ENCODE results near the gene PPP2R2D.
"Not testable (repeated sequence)": the region's sequence is repeated elsewhere in the genome, so short reads cannot be mapped to it uniquely, and the experiment has no call there.

Gene PPP2R2D

DNA sequence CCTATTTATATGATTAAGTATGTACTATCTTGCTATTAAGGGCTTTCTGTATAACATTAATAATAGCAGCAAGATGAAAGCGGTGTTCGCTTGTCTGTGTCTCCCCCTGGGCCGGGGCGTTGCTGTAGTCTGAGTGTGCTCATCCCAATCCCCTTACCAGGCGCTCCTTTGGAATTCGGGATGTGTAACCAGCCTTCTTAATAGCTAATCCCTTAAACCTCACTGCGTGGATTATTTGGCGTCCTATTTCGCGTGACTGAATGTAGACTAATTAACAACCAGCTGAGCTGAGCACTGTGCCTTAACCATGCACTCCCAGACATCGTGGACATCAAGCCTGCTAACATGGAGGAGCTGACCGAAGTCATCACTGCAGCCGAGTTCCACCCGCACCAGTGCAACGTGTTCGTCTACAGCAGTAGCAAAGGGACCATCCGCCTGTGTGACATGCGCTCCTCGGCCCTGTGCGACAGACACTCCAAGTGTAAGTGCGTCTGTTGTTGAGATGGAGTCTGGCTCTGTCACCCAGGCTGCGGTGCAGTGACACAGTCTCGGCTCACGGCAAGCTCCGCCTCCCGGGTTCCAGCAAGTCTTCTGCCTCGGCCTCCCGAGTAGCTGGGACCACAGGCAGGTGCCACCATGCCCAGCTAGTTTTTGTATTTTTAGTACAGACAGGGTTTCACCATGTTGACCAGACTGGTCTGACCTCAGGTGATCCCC lies 44.3 kb downstream of the PPP2R2D start:
- TF ChIP-seq, protein P1, sequence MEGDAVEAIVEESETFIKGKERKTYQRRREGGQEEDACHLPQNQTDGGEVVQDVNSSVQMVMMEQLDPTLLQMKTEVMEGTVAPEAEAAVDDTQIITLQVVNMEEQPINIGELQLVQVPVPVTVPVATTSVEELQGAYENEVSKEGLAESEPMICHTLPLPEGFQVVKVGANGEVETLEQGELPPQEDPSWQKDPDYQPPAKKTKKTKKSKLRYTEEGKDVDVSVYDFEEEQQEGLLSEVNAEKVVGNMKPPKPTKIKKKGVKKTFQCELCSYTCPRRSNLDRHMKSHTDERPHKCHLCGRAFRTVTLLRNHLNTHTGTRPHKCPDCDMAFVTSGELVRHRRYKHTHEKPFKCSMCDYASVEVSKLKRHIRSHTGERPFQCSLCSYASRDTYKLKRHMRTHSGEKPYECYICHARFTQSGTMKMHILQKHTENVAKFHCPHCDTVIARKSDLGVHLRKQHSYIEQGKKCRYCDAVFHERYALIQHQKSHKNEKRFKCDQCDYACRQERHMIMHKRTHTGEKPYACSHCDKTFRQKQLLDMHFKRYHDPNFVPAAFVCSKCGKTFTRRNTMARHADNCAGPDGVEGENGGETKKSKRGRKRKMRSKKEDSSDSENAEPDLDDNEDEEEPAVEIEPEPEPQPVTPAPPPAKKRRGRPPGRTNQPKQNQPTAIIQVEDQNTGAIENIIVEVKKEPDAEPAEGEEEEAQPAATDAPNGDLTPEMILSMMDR (IDR thresholded peaks at IDR 0.05), result no peak
- no peak for TF ChIP-seq ZFX (IDR thresholded peaks at IDR 0.05; ENCODE audit: borderline replicate concordance)
- no peak overlapping the region for H3K27ac ChIP-seq

DNA sequence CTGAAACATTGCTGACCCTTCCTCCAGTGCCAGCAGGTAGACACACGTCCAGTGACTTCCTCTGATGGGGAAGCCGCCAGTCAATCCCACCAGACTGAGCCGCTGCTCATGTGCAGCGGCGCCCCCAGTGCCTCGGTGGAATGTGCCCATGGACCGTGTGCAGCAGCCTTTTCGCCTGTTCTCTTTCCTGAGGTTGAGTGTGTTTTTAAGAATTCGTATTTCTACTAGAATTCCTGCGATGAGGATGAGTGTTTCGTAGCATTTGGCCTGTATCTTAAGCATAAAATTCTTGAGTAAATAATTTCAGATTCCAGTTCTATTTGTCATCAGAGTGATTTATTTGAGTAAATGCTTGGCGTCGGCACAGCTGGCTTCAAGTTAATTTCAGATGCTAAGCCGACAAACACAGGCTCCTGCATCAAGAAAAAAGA lies 45.5 kb downstream of the PPP2R2D start:
- TF ChIP-seq, protein P1 (IDR thresholded peaks at IDR 0.05), result no peak
- TF ChIP-seq ZFX (IDR thresholded peaks at IDR 0.05; ENCODE audit: borderline replicate concordance), result no peak
- H3K27ac ChIP-seq, result no peak overlapping the region

DNA sequence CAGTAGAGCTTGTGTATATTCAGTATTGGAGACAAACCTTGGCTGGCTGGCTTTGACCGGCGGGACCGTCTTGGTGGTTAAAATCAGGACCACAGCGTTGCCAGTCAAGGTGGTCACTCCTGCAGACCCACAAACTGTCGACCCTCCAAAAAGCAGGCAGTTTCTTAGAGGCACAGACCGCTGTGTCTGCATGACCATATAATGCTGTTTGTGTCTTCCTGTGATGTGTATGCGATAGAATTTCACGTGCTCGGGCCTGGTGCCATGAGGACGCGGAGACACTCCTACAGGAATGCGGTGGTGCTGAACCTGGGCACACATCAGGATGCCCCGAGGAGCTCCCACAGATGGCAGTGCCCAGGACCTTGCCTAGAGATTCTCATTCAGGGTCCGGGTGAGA lies 46.1 kb downstream of the PPP2R2D start:
- no peak overlapping the region for H3K27ac ChIP-seq
- no peak for TF ChIP-seq ZFX (IDR thresholded peaks at IDR 0.05; ENCODE audit: borderline replicate concordance)

DNA sequence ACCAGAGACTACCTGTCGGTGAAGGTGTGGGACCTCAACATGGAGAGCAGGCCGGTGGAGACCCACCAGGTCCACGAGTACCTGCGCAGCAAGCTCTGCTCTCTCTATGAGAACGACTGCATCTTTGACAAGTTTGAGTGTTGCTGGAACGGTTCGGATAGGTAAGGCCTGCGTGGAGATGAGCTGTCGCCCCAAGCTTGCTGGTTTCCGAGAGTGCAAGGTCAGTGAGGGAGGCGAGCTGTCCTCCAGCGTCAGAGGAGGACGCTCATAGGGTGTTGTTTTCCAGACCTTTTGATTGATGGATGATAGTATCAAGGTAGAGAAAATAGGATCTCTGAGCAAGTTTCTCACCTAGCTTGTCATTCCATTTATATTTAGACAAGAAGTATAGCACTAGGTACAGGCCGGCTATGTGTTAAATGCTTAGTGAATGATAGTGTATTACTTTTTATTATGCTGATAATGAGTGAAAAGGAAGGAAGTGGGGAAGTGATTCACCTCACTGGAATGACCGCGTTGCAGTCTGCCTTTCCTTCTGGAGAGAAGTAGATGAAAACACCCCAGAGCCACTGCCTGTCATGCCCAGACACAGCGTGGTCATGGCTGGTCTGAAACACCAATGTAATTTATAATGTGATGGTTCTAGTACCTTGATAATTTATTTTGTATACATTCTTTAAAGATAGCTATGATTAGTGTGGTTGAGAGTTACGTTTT lies 47.0 kb downstream of the PPP2R2D start:
- no peak overlapping the region for H3K27ac ChIP-seq

DNA sequence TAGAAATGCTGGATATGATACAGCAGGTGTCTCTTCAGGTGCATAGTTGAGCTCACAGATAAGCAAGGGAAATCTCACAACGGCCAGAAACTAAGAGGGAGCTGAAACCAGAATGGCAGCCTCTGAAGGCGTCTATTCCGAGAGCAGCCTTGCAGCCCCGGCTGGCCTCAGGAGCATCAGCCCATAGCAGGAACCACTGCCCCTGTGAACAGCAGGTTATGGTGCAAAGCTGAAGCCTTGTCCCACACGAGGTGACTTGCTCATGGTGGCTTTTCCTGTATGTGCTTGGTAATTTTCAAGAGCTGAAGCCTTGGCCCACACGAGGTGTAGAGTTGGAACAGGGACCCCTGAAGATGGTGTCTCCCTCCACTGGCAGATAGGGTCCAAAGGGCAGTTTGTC lies 47.7 kb downstream of the PPP2R2D start:
- TF ChIP-seq, protein P1 (IDR thresholded peaks at IDR 0.05), result no peak
- TF ChIP-seq ZFX (IDR thresholded peaks at IDR 0.05; ENCODE audit: borderline replicate concordance), result no peak
- no peak overlapping the region for H3K27ac ChIP-seq

More for the DNA sequence above, 47.0 kb downstream of the PPP2R2D start:
- TF ChIP-seq, protein P1 (IDR thresholded peaks at IDR 0.05), result no peak
- no peak for TF ChIP-seq ZFX (IDR thresholded peaks at IDR 0.05; ENCODE audit: borderline replicate concordance)

DNA sequence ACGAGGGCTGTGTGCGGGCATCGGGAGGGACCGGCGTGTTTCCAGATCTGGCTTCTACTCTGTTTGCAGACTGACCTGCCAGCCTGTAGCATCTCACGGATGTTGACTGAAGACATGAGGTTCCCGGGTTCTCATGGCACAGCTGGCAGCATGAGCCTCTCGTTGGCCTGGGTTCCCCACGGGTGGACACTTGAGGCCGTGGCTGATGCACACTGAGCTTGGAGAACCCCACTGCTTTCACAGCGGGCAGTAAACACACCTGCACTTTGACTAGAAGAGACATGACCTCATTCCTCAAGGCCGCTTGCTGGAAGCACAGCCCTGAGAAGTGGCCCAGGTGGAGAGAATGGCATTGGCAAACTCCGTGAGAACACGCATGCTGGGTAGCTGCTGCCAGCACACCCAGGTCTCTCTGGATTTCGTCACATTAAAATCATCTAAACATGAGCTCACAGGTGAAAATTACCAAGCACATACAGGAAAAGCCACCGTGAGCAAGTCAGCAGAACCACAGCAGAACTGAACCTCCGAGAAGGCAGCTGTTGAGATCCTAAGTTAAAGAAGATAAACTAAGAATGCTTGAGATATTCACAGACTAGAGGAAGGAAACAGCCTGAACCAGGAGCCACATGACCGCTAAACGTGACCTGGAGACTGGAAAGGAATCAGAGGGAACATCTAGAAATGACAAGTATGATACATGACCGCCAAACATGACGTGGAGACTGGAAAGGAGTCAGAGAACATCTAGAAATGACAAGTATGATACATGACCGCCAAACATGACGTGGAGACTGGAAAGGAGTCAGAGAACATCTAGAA lies 48.4 kb downstream of the PPP2R2D start:
- TF ChIP-seq ZFX (IDR thresholded peaks at IDR 0.05; ENCODE audit: borderline replicate concordance), result no peak
- TF ChIP-seq, protein P1 (IDR thresholded peaks at IDR 0.05), result no peak
- no peak overlapping the region for H3K27ac ChIP-seq

DNA sequence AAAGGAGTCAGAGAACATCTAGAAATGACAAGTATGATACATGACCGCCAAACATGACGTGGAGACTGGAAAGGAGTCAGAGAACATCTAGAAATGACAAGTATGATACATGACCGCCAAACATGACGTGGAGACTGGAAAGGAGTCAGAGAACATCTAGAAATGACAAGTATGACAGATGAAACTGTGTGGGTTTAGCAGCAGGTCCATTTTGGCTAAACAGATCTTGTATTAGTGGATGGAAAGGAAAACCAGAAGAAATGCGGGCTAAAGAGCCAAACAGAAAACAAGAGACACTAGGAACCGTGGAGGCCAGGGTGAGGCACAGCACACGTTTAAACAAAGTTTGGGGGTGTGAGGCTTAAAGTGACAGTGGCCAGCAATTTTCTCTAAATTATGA lies 49.1 kb downstream of the PPP2R2D start:
- not testable (repeated sequence) for H3K27ac ChIP-seq

Measured in 22Rv1 (cell line).